ENCODE results near the gene CMIP. TPM values are rescaled to one million over a fixed set of nuclear protein-coding genes. Genes with fewer than 3 reads are reported as not detected.

CMIP gene
- total RNA-seq, 1 donor from 2014 or later, result 19.1 TPM

- no peak for TF ChIP-seq CTCF (conservative IDR thresholded peaks at IDR 0.05; ENCODE audit: low read depth, low read length)
- no peak overlapping the region for H3K4me3 ChIP-seq (ENCODE audit: low read depth, low read length)
- DNase-seq (ENCODE audit: low read depth), result no peak
Observed at GRCh38 chr16:81642943-81643342, 198.3 kb downstream of the CMIP start.

DNA sequence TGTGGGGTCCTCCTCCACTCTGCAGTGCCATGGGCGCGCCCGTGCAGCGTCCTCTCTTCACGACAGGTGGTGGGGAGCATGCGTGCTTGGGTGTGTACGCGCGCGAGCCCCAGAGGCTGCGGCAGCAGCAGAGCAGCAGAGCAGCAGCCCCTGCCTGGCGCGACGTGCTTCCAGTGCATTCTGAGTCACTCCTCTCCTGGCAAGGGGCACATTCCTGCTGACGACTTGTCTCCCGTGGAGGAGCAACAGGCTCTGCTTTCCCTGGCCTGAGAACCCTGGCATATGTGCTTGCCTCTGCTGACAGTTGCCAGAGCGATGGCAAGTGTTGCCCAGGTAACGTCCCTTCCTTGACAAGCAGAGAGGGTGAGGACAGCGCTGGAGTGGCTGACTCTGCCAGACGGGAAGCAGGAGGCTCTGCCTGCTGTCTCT, 200.7 kb downstream of the CMIP start:
- DNase-seq (ENCODE audit: low read depth), result peak; percentile 78
- no peak overlapping the region for H3K4me3 ChIP-seq (ENCODE audit: low read depth, low read length)
- TF ChIP-seq CTCF (conservative IDR thresholded peaks at IDR 0.05; ENCODE audit: low read depth, low read length), result no peak

DNA sequence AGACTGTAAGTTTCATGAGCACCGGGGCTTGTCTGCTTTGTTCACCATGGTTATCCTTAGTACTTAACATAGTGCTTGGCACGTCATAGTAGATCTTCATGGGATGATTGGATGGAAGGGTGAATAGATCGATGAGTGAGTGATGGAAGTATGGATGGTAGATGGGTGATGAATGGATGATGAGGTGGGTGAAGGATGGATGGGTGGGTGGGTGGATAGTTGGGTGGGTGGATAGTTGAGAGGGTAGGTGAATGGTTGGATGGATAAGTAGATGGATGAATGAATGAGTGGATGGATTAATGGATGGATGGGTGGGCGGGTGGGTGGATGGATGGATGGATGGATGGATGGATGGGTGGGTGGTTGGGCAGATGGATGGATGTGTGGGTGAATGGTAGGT, 201.3 kb downstream of the CMIP start:
- no peak for DNase-seq (ENCODE audit: low read depth)
- no peak for TF ChIP-seq CTCF (conservative IDR thresholded peaks at IDR 0.05; ENCODE audit: low read depth, low read length)
- no peak overlapping the region for H3K4me3 ChIP-seq (ENCODE audit: low read depth, low read length)

DNA sequence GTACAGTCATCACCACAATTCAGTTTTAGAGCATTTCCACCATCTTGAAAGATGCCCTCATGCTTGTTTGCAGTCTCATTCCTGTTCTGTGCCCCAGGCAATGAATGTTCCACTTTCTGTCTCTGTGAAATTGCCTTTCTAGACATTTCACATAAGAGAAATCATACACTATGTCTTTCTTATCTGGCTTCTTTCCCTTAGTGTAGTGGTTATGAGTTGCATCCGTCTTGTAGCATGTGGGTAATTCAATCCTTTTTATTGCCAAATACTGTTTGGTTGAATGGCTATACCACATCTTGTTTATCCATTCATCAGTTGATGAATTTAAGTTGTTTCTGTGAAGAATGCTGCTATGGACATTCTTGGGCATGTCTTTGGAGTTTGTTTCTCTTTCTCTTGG, 202.0 kb downstream of the CMIP start:
- no peak overlapping the region for H3K4me3 ChIP-seq (ENCODE audit: low read depth, low read length)
- DNase-seq (ENCODE audit: low read depth), result no peak
- TF ChIP-seq CTCF (conservative IDR thresholded peaks at IDR 0.05; ENCODE audit: low read depth, low read length), result no peak

DNA sequence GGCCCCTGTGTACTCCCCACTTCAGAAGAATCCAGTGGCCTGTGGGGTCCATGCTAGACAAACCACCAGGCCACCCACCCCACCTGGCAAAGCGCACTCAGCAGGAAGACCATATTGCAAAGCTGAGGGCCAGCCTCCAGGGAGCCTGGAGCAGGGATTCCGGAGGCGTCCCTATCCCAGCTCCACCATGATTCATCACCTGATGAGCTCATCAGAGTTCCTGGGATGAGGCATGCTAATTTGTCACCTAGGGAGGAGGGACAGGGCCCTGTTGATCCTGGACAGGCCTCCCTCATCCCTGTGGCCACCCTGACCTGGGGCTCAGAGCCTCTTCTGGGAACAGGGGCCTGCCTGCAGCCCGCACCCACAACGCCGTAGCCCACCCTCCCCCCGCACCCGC, 202.9 kb downstream of the CMIP start:
- DNase-seq (ENCODE audit: low read depth), result no peak
- TF ChIP-seq CTCF (conservative IDR thresholded peaks at IDR 0.05; ENCODE audit: low read depth, low read length), result no peak
- no peak overlapping the region for H3K4me3 ChIP-seq (ENCODE audit: low read depth, low read length)

GRCh38 chr16:81649561-81650184, 205.1 kb downstream of the CMIP start:
- H3K4me3 ChIP-seq (ENCODE audit: low read depth, low read length), result no peak overlapping the region
- no peak for DNase-seq (ENCODE audit: low read depth)
- TF ChIP-seq CTCF (conservative IDR thresholded peaks at IDR 0.05; ENCODE audit: low read depth, low read length), result no peak

- no peak for DNase-seq (ENCODE audit: low read depth)
- no peak overlapping the region for H3K4me3 ChIP-seq (ENCODE audit: low read depth, low read length)
- TF ChIP-seq CTCF (conservative IDR thresholded peaks at IDR 0.05; ENCODE audit: low read depth, low read length), result no peak
Observed at GRCh38 chr16:81650281-81650680, 205.7 kb downstream of the CMIP start.
